ENCODE data around the gene TSPAN4. TPM values are rescaled to one million over a fixed set of nuclear protein-coding genes. Genes with fewer than 3 reads are reported as not detected.

TSPAN4 gene
- total and polyA plus RNA-seq, 2 of the 13 experiments (the other 11 are each of a cell fraction or from before 2014, with no cell fraction given), result 31.7 to 68.3 TPM

- TF ChIP-seq HMGXB4 (CRISPR knock-in tag; IDR thresholded peaks at IDR 0.05; ENCODE audit: borderline replicate concordance in 1 of 2, low read depth in 1 of 2), result peak; percentile 53 to 67
- TF ChIP-seq AHR (CRISPR knock-in tag; IDR thresholded peaks at IDR 0.05), result no peak
- TF ChIP-seq KMT2B (CRISPR knock-in tag; IDR thresholded peaks at IDR 0.05), result no peak
- TF ChIP-seq ZFP62 (CRISPR knock-in tag; IDR thresholded peaks at IDR 0.05), result no peak
- TF ChIP-seq CAMTA2 (CRISPR knock-in tag; IDR thresholded peaks at IDR 0.05; ENCODE audit: borderline replicate concordance), result no peak
- no peak for TF ChIP-seq WIZ (CRISPR knock-in tag; IDR thresholded peaks at IDR 0.05)
- TF ChIP-seq ZBTB42 (CRISPR knock-in tag; IDR thresholded peaks at IDR 0.05), result no peak
- no peak for TF ChIP-seq CEBPB (IDR thresholded peaks at IDR 0.05; ENCODE audit: borderline replicate concordance, low read depth, low read length)
- no peak; the same call in 1 of the 2 replicates for TF ChIP-seq ZNF780A (CRISPR knock-in tag; IDR thresholded peaks at IDR 0.05)
- no peak for TF ChIP-seq MNT (IDR thresholded peaks at IDR 0.05)
- TF ChIP-seq ZNF530 (CRISPR knock-in tag; IDR thresholded peaks at IDR 0.05; ENCODE audit: low read depth), result no peak
- peak; percentile 90 for TF ChIP-seq ZFY (CRISPR knock-in tag; IDR thresholded peaks at IDR 0.05)
- TF ChIP-seq FUBP1 (CRISPR knock-in tag; IDR thresholded peaks at IDR 0.05; ENCODE audit: borderline replicate concordance), result no peak
- TF ChIP-seq ZNF446 (CRISPR knock-in tag; IDR thresholded peaks at IDR 0.05), result no peak; the same call in 1 of the 2 replicates
- TF ChIP-seq MXI1 (IDR thresholded peaks at IDR 0.05; ENCODE audit: borderline replicate concordance, low read depth, low read length), result peak; percentile 99
- TF ChIP-seq RXRA (CRISPR knock-in tag; IDR thresholded peaks at IDR 0.05), result no peak
- TF ChIP-seq ZBTB38 (CRISPR knock-in tag; IDR thresholded peaks at IDR 0.05), result peak; percentile 19; the same call in 1 of the 2 replicates
- no peak for TF ChIP-seq GMEB2 (CRISPR knock-in tag; IDR thresholded peaks at IDR 0.05; ENCODE audit: low read depth)
- peak; percentile 63; the same call in 1 of the 2 replicates for TF ChIP-seq DR1 (CRISPR knock-in tag; IDR thresholded peaks at IDR 0.05)
- no peak for TF ChIP-seq ZNF576 (CRISPR knock-in tag; IDR thresholded peaks at IDR 0.05)
- no peak for TF ChIP-seq SMARCC2 (IDR thresholded peaks at IDR 0.05)
- 0 out of 2 replicates have a peak, but pooled peaks have one; percentile 36 for TF ChIP-seq SMYD3 (CRISPR knock-in tag; IDR thresholded peaks at IDR 0.05)
Observed at GRCh38 chr11:842370-843002, at the start of gene TSPAN4, which contains the start of gene POLR2L (continued).
